ENCODE results near the gene ADGRL1.
"Not testable (repeated sequence)": the region's sequence is repeated elsewhere in the genome, so short reads cannot be mapped to it uniquely, and the experiment has no call there.

- TF ChIP-seq, protein P1, sequence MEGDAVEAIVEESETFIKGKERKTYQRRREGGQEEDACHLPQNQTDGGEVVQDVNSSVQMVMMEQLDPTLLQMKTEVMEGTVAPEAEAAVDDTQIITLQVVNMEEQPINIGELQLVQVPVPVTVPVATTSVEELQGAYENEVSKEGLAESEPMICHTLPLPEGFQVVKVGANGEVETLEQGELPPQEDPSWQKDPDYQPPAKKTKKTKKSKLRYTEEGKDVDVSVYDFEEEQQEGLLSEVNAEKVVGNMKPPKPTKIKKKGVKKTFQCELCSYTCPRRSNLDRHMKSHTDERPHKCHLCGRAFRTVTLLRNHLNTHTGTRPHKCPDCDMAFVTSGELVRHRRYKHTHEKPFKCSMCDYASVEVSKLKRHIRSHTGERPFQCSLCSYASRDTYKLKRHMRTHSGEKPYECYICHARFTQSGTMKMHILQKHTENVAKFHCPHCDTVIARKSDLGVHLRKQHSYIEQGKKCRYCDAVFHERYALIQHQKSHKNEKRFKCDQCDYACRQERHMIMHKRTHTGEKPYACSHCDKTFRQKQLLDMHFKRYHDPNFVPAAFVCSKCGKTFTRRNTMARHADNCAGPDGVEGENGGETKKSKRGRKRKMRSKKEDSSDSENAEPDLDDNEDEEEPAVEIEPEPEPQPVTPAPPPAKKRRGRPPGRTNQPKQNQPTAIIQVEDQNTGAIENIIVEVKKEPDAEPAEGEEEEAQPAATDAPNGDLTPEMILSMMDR (IDR thresholded peaks at IDR 0.05): not testable (repeated sequence)
- not testable (repeated sequence) for TF ChIP-seq POLR2A, POLR2AphosphoS5, EP300 (IDR thresholded peaks at IDR 0.05)
These were observed 1.8 kb downstream of the ADGRL1 start for GRCh38 chr19:14204219-14204618.

Measured in suprapubic skin (tissue), 4 donors.